AG20443 (cell line): ENCODE data around the gene PSD4.

Experiments used
- DNase-seq: peaks from one replicate; pipeline ENCODE4 v3.0.0; 2012; ENCODE audit warnings: low spot score, mixed read lengths

PSD4 gene

GRCh38 chr2:113207021-113207420, 33.2 kb downstream of the PSD4 start:
- no peak for DNase-seq

DNA sequence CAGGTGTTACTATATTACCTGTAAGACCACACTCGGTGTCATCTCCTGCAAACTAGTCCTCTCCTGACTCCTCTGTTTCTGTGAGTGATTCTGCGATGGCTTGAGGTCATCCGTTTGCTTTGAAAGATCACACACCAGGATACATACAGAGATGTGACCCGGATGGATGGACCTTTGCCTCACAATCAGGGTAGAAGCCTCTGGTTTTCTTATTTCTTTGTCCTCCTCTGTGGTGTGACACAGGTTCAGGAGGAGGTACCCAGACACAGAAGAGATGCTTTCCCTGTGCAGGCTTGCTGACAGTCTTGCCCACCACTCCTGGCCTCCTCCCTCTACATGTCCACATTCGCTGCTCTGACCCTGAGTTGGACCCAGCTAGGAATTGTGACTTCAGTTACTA, 34.6 kb downstream of the PSD4 start:
- no peak for DNase-seq

- no peak for DNase-seq
Observed at GRCh38 chr2:113209011-113209645, 35.4 kb downstream of the PSD4 start.

DNA sequence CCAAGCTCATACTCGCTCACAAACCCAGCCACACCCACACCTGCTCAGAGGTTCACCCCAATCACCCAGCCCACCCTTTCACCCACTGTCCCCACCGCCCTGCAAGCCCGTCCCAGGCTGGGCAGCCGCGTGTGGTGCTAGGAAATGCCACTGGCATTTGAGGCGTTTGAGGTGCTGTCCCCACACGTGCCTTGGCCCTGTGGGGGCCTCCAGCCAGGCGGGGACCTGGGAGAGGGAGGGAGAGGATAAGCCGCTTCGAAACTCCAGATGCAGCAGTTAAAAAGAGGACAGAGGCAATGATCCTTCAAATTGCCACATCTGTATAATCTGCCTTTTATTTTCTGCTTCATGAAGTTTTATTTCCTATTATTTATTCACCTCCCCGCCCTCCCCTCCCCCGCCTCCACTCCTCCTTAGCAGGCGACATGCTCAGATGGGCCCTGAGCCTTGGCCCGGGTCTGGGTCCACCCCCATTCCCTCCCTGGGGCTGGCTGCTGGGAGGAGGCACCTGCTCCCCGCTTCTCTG, 35.9 kb downstream of the PSD4 start:
- DNase-seq = no peak

GRCh38 chr2:113211226-113212105, 37.7 kb downstream of the PSD4 start:
- peak; percentile 95 for DNase-seq

GRCh38 chr2:113212245-113213060, 38.7 kb downstream of the PSD4 start:
- no peak for DNase-seq

DNA sequence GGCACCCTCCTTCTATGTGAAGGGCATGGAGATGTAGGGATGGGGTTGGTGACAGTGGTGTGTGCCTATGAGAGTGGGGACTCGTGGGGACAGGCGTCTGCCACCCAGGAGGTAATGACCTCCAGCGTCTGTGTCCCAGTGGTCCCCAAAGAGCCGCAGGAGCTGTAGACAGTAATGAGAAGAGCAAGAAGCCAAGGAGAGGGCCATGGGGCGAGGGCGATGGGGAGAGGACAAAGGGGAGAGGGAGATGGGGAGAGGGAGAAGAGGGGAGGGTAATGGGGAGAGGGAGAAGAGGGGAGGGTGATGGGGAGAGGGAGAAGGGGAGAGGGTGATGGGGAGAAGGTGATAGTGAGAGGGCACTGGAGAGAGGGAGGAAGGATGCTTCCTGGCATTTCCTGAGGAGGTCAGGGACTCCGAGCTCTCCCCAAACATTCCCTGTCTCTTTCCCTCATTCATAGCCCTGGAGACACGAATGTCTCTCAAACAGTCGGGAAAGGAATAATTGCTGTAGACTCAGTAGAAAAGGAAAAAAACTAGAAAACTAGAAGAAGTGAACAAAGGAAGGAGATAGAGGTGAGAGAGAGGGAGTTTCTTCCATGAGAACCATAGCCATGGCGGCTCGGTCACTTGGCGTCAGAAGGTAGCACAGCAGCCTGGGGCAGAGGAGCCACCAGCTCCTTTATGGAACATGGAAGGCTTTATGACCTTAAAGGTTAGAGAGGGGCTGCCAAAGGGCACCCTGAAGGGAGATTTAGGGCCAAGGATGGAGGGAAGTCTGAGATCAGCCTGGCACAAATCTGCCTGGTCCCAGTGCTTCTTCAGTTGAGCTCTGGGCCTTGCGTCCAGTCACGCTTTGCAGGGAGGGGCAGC, 39.5 kb downstream of the PSD4 start:
- DNase-seq = no peak

DNA sequence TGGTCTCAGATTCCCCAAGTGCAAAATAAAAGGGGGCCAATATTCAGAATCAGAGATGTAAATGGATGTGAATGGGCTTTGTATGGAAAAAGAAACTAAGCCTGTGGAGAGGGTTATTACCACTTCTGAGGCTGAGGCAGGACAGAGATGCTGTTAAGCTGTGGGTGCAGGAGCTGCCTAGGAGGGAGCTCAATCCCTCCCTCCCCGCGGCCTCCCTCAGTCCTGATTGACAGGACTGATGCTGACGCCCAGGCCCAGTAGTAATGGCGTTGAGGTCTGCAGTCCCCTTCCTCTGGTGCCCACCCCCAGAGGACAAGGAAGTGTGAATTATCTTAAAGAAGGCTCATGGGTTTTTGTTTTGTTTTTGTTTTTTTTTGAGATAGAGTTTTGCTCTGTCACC, 40.4 kb downstream of the PSD4 start:
- DNase-seq = no peak

DNA sequence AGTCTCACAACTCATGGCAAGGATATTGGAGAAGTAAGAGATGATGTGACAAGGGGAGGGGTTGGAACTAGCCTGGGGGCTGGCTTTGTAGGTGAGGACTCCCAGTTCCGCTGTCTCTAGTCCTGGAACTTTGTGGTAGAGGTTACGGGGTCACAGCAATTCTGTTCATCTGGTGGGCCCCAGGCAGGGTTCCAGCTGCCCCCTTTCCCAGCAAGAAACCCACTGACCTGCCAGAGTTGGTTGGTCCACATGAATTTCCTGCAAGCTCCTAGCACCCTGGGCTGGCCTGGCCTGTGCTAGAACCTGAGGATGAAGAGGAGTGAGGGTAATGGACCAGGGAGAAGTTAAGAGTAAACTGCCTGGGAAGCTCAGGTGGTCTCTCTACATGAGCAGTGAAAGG, 41.3 kb downstream of the PSD4 start:
- DNase-seq = no peak

GRCh38 chr2:113216321-113216720, 42.5 kb downstream of the PSD4 start:
- DNase-seq = no peak

GRCh38 chr2:113216891-113217454, 43.2 kb downstream of the PSD4 start:
- DNase-seq = no peak

DNA sequence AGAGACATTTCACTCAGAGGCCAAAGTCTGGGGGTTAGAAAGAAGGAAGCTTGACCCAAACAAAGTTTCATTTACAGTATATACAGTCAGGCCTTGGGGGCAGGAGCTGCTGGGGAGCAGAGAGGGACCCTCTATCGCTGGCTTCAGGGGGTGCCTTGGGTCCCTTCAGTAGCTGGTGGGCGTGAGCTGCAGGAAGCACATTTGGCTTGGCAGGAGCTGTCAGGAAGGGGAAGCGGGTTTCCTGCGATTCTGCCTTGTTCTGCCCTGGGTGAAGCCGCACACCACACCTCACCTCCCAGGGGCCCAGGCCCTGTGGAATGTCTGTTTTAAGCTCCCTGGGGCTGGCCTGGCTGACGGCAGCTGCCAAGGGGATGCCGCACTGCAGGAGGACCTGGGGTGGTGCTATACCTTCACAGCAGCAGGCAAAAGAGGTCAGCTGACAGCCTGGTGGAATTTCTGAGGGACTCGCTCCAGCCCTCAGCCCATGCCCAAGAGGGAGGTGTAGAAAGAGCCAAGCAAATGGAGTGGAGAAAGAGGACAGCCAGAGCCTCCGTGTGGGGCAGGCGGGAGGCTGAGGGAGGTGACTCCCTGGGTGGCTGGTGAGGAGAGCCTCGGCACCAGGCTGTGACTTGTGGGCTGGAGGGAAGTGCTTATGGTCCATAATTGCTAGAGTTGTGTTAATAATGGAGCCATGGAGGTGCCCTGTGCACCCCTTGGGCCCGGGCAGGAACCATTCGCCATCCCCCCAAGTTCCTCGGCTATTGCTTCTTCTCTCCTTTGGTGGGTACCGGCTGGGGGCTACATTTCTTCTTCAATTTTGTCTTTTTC, 43.9 kb downstream of the PSD4 start:
- no peak for DNase-seq

- peak; percentile 88 for DNase-seq
Observed at GRCh38 chr2:113218283-113219091, 44.7 kb downstream of the PSD4 start.

DNA sequence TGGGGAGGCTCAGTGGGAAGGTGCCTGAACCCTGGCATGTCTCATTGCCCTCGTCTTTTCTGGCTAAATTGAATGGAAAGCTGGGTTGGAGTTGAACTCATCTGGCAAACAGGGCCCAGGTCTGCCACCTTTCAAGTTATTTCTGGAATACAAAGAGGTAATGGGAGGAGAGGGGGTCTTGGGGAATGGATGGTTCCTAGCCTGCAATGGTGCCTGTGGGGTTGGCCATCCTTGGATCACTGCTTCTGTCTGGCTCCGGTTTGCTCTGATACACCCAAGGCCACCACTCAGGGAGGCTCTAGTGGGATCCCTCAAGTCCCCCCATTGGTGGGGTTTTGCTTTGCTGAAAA, 45.3 kb downstream of the PSD4 start:
- no peak for DNase-seq

DNA sequence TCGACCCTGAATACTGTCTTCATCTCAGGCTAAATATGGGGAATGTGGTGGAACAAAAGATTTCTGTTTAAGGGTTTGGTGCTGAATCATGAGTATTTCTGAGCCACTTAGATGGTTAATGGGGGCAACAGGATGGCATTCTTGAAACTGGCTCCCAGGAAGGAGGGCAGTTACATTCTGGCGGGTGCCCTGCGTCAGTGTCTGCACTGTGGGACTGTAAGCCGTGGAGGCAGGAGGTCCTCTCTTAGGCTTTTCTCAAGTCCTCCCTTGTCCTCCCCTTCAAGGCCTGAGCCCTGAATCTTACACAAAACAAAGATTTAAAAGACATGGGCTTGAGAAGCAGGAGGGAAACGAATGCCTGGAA, 45.7 kb downstream of the PSD4 start:
- no peak for DNase-seq

DNA sequence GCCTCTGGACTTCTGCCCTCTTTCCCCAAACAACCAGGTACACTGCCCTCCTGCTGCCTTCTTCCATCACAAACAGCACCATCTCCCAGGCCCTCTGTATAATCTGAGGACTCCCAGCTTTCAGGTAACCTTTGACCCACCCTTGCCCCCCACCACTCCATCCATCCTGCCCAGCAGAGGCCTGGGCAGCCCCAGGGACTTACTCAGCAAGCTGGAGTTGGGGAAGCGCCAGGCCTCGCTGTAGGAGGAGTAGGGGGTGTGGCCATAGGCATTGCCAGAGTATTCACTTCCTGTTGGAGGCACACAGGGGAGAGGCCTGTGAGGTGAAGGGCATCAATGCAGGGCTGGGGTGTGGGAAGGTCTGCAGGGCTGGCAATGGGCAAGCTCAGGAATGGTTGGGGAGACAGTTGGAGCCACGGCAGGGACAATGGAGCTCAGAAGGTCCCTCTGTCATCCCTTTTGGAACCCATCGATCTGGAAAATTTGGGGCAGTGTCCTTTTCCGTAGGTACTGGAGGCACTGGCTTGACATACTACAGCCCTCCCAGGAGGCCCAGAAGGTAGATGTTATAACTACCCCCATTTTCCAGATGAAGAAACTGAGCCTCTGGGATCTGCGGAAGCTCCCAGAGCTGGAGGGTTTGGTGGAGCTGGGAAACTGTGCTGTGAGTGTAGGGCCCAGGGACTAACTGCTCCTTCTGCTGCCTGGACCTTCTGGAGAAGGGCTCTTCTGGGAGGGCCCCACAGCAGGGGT, 46.3 kb downstream of the PSD4 start:
- DNase-seq = no peak

- no peak for DNase-seq
Observed at GRCh38 chr2:113220970-113221708, 47.4 kb downstream of the PSD4 start.

DNA sequence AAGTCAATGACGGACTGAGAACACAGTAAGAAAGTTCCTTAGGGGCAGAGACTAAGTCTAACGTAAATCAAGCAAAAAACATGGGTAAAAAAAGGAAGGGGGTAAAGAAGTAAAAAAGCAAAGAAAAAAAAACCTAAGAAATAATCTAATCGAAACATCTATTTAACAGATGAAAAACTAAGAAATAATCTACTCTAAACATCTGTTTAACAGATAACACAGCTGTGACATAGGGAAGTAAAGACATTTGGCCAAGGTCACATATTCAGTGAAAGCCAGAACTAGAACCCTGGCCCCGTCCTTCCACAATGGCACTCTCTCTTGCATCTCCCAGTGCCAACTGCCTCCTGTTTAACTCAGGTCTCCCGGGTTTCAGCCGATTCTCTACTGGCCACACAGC, 48.1 kb downstream of the PSD4 start:
- no peak for DNase-seq
